Right hindlimb (tissue), 1 donor: Measurements from ENCODE around the gene MEIS3.

Source experiments
- DNase-seq: peaks from one replicate; pipeline ENCODE4 v3.0.0-alpha.2; 2018

Gene MEIS3

GRCh38 chr19:47356900-47357299, 62.4 kb downstream of the MEIS3 start:
- no peak for DNase-seq

GRCh38 chr19:47353307-47353712, 66.0 kb downstream of the MEIS3 start:
- no peak for DNase-seq
